ENCODE results near the gene IRF7. TPM values are rescaled to one million over a fixed set of nuclear protein-coding genes. Genes with fewer than 3 reads are reported as not detected.

IRF7 gene
- total and polyA plus RNA-seq, 2 experiments from 2014 or later: 12.3 to 17.3 TPM

DNA sequence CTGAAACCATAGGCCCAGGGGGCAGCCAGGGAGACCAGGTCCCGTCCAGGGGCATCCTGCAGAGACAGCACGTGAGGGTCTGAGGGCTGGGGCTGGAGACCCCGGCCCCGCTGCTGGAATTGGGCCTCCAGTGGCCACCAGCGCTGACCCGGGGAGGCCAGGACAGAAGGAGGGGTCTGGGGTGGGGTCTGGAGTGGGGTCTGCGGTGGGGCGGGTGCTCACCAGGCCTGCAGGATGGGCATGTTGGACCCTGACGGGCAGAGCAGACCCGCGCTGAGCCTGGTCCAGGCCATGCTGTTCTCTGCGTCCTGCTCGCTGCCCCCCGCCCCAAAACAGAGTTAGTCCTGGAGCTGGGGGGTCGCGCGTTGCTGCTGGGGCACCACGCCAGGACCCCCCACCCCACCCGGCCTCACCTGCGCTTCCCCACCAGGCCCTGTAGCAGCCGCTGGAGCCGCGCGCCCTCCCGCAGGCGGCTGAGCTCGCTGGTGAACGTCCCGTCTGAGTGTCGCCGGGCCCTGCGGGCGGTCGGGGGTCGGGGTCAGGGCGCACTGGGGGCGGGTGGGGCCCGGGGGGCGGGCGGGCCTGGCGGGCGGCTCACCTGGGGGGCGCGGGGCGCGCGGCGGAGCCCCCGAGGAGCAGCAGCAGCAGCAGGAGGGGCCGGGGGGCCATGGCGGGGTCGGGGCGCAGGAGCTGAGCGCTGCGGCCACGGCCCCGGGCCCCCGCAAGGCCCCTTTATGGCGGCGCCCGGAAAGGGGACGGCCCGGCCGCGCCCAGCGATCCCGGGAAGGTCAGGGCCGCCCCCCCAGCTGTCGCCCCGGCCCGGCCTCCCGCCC, 10.9 kb upstream of the IRF7 start, which contains the start of gene SCT:
TSS of gene SCT (minus strand) at position 707 of the 833 bp plus-strand sequence. CDS start at position 669, 38 bp downstream.
- Histone ChIP-seq H3F3A (replicated peaks; ENCODE audit: low read depth) (0 out of 2 replicates have a peak, but pooled peaks cover 9% of the 10 kb centered on the region), H3K27ac (ENCODE audit: low read depth) (no peak within 1 kb of the TSS), H4K20me1 (replicated peaks; ENCODE audit: insufficient read depth) (no peaks in the 10 kb centered on the region), H3K27me3 (ENCODE audit: insufficient read depth) (peaks cover 24% of the 10 kb centered on the region), H3K4me3 (peak within 1 kb of the TSS; percentile 48; the same call in 1 of the 2 replicates), H3K4me1 (ENCODE audit: insufficient read depth) (peaks cover 4% of the 10 kb centered on the region; the same call in 1 of the 2 replicates), H3K36me3 (ENCODE audit: insufficient read depth) (no peaks in the 10 kb centered on the region), H3K4me2 (peak within 1 kb of the TSS; percentile 77), H3K9me2 (ENCODE audit: insufficient read depth) (no peaks in the 10 kb centered on the region), H2AFZ (no peak within 1 kb of the TSS), H3K79me2 (replicated peaks; ENCODE audit: insufficient read depth) (no peaks in the 10 kb centered on the region)
- Mint-ChIP-seq H3K4me1 (peaks cover 21% of the 10 kb centered on the region), H3K36me3 (ENCODE audit: low read depth) (peaks cover 3% of the 10 kb centered on the region; the same call in 1 of the 3 replicates), H3K27ac (no peak within 1 kb of the TSS), H3K27me3 (ENCODE audit: insufficient read depth, low read depth, poor library complexity) (peaks cover 32% of the 10 kb centered on the region), H3K9me3 (peaks cover 15% of the 10 kb centered on the region), H3K4me3 (peak within 1 kb of the TSS; percentile 66)
- ATAC-seq (peak; percentile 26), DNase-seq (ENCODE audit: low spot score) (no peak)
- TF ChIP-seq EZH2phosphoT487 (IDR thresholded peaks at IDR 0.05; ENCODE audit: unreplicated experiment) (no peak), EZH2 (IDR thresholded peaks at IDR 0.05; ENCODE audit: low read depth, unreplicated experiment) (no peak), CREB1 (CRISPR knock-in tag; IDR thresholded peaks at IDR 0.05; ENCODE audit: low read depth) (no peak), ETS1 (IDR thresholded peaks at IDR 0.05) (no peak), NANOG (IDR thresholded peaks at IDR 0.05; ENCODE audit: borderline replicate concordance) (no peak), POLR2AphosphoS5 (IDR thresholded peaks at IDR 0.05; ENCODE audit: low read depth) (no peak), REST (IDR thresholded peaks at IDR 0.05; ENCODE audit: unreplicated experiment) (no peak)
- TF ChIP-seq, protein P1, sequence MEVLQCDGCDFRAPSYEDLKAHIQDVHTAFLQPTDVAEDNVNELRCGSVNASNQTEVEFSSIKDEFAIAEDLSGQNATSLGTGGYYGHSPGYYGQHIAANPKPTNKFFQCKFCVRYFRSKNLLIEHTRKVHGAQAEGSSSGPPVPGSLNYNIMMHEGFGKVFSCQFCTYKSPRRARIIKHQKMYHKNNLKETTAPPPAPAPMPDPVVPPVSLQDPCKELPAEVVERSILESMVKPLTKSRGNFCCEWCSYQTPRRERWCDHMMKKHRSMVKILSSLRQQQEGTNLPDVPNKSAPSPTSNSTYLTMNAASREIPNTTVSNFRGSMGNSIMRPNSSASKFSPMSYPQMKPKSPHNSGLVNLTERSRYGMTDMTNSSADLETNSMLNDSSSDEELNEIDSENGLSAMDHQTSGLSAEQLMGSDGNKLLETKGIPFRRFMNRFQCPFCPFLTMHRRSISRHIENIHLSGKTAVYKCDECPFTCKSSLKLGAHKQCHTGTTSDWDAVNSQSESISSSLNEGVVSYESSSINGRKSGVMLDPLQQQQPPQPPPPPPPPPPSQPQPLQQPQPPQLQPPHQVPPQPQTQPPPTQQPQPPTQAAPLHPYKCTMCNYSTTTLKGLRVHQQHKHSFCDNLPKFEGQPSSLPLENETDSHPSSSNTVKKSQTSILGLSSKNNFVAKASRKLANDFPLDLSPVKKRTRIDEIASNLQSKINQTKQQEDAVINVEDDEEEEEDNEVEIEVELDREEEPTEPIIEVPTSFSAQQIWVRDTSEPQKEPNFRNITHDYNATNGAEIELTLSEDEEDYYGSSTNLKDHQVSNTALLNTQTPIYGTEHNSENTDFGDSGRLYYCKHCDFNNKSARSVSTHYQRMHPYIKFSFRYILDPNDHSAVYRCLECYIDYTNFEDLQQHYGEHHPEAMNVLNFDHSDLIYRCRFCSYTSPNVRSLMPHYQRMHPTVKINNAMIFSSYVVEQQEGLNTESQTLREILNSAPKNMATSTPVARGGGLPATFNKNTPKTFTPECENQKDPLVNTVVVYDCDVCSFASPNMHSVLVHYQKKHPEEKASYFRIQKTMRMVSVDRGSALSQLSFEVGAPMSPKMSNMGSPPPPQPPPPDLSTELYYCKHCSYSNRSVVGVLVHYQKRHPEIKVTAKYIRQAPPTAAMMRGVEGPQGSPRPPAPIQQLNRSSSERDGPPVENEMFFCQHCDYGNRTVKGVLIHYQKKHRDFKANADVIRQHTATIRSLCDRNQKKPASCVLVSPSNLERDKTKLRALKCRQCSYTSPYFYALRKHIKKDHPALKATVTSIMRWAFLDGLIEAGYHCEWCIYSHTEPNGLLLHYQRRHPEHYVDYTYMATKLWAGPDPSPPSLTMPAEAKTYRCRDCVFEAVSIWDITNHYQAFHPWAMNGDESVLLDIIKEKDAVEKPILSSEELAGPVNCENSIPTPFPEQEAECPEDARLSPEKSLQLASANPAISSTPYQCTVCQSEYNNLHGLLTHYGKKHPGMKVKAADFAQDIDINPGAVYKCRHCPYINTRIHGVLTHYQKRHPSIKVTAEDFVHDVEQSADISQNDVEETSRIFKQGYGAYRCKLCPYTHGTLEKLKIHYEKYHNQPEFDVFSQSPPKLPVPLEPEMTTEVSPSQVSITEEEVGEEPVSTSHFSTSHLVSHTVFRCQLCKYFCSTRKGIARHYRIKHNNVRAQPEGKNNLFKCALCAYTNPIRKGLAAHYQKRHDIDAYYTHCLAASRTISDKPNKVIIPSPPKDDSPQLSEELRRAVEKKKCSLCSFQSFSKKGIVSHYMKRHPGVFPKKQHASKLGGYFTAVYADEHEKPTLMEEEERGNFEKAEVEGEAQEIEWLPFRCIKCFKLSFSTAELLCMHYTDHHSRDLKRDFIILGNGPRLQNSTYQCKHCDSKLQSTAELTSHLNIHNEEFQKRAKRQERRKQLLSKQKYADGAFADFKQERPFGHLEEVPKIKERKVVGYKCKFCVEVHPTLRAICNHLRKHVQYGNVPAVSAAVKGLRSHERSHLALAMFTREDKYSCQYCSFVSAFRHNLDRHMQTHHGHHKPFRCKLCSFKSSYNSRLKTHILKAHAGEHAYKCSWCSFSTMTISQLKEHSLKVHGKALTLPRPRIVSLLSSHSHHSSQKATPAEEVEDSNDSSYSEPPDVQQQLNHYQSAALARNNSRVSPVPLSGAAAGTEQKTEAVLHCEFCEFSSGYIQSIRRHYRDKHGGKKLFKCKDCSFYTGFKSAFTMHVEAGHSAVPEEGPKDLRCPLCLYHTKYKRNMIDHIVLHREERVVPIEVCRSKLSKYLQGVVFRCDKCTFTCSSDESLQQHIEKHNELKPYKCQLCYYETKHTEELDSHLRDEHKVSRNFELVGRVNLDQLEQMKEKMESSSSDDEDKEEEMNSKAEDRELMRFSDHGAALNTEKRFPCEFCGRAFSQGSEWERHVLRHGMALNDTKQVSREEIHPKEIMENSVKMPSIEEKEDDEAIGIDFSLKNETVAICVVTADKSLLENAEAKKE (CRISPR knock-in tag; IDR thresholded peaks at IDR 0.05): no peak
